ENCODE results near the gene MBD5.

The MBD5 gene

GRCh38 chr2:148124271-148124670 is 103.4 kb downstream of the MBD5 start:
- no peak for DNase-seq (ENCODE audit: low read depth)

DNA sequence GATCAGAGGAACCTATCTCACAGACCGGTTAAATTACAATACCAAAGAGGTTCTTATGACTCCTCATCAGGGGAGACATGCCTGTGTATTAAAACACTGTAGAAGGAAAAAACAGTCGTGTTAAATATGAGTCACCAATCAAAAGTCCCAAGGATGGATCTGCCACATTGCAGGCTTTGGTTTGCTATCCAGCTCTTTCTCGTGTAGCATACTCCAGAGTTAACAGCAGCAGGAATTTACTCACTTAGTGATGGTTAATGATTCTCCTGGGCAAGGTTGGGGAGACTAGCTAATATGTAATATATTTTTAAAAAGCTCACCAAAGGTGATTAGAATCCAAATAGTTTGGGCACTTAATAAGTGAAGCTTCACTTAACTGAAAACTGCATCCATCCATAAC is 109.7 kb downstream of the MBD5 start:
- no peak for DNase-seq (ENCODE audit: low read depth)

DNA sequence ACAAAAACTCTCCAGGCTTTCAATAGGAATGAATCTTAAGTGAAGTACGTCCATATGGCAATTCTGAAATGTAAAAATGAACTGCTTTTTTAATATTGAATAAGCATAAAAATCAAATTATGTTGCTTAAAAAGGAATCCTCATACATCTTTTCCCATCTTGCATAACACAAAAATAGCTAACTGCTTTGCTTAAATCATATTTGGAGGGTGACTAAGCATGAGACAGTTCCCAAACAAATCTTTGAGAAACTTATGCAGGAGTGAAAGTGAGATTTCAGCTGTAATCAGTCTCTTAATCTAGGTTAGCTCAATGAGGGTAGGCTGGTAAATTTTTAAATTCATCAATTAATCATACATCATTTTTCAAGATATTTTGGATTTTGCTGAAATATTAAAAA is 111.5 kb downstream of the MBD5 start:
- no peak for DNase-seq (ENCODE audit: low read depth)

- DNase-seq (ENCODE audit: low read depth) = no peak
Measured at GRCh38 chr2:148135705-148136104, 114.8 kb downstream of the MBD5 start.

- DNase-seq (ENCODE audit: low read depth) = no peak
Measured at GRCh38 chr2:148136441-148136840, 115.5 kb downstream of the MBD5 start.

GRCh38 chr2:148161909-148162435 is 141.1 kb downstream of the MBD5 start:
- no peak for DNase-seq (ENCODE audit: low read depth)

DNA sequence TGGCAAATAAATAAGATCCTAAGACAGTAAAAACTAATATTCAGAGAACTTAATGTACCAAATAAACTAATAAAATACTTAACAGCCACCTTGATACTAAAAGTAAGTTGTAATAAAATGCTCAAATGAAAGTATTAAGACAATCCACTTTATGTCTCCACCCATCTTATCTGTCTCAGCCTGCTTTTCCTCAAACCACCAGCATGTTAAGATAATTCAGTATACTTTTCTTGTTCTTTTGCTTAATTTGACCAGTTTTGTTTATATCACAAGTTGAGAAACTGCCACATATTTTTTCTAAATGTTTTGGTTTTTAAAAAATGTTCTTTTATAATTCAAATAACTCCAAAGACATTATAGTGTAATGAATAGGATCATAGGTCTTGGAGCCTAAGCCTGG is 142.0 kb downstream of the MBD5 start:
- DNase-seq (ENCODE audit: low read depth) = no peak

- no peak for DNase-seq (ENCODE audit: low read depth)
Measured at GRCh38 chr2:148165975-148166374, 145.1 kb downstream of the MBD5 start.

GRCh38 chr2:148167241-148167766 is 146.4 kb downstream of the MBD5 start:
- DNase-seq (ENCODE audit: low read depth) = no peak

DNA sequence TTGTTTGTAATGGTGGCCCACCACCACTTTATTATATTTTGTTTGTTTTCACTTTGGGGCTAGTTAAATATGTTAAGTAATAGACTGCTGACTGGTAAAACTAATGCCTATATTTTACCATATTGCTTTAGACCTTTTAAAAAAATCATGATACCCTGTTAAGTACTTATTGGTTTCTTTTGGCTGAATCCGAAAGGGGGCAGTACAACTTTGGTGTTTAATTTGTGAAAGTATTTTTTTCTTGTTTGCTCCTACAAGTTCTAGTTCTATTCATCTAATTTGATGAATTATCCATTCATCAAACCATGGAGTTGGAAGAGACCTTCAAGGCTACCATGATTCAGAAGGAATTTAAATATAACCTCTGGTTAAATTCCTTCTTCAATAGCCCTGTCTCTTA is 147.0 kb downstream of the MBD5 start:
- no peak for DNase-seq (ENCODE audit: low read depth)

DNA sequence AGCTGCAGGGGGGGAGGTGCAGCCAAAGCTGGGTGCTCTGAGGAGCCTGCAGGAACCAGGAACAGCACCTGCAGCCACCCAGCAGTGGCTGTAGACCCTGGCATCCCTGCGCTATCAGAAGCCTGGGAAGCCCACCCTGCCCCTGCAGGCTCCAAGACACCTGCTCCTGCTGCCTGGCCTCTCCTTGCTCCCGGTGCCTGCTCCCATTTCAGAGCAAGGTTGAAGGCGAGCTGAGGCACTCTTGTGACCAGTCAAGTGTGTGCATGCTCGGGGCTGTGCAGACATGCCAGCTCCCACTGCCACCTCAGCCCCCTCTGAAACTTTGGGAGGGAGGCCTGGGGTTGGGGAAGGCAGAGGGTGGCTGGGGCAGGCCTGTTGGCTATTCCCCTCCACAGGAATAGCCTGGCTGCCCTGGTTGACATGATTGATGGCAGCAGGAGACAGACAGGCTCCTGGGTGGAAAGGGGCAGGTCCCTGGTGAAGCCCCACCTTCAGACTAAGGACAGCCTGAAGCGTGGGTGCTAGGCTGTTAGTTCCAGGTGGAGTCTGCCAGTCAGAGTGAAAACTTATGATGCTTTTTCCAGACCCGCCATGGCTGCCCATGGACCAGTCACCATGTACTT is 151.4 kb downstream of the MBD5 start:
- no peak for DNase-seq (ENCODE audit: low read depth)

DNA sequence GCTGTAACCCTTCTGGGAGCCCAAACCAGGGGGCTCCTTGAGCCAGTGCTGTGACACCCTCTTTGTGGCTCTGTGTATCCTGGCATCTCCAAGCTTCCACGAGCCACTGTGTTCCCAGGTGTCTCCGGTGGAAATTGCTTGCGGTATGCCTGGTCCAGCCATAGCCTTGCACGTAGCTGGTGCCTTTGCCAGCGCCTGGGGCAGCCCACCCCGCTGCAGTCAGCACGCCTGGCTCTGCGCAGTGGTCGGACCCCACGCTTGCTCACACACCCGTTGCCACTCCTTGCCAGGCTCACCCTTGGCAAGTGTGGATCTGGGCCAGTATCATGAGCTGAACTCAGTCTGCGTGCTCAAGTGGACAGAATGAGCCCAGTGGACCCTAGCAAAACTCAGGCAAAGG is 152.3 kb downstream of the MBD5 start:
- DNase-seq (ENCODE audit: low read depth) = no peak

GRCh38 chr2:148177559-148177958 is 156.7 kb downstream of the MBD5 start:
- DNase-seq (ENCODE audit: low read depth) = no peak

GRCh38 chr2:148179724-148180123 is 158.8 kb downstream of the MBD5 start:
- DNase-seq (ENCODE audit: low read depth) = no peak

DNA sequence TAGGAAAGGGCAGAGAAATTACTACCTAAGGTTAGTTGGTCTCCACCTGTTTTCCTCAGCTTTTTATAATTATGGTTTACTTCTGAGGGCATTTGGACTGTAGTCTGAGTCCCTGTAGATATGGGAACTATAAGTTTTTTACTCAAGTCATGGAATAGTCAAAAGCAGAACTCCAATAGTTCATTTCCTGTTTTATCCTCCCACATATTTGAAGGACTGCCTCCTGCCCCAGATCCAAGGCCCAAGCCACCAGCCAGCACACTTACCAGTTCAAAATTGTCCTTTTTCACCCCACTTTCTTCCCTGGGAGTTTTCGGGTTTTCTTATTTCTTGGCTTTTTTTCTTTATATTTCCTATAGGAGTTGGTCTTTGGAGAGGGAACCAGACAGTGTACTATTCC is 164.1 kb downstream of the MBD5 start:
- no peak for DNase-seq (ENCODE audit: low read depth)

GRCh38 chr2:148194882-148195281 is 174.0 kb downstream of the MBD5 start:
- no peak for DNase-seq (ENCODE audit: low read depth)

DNA sequence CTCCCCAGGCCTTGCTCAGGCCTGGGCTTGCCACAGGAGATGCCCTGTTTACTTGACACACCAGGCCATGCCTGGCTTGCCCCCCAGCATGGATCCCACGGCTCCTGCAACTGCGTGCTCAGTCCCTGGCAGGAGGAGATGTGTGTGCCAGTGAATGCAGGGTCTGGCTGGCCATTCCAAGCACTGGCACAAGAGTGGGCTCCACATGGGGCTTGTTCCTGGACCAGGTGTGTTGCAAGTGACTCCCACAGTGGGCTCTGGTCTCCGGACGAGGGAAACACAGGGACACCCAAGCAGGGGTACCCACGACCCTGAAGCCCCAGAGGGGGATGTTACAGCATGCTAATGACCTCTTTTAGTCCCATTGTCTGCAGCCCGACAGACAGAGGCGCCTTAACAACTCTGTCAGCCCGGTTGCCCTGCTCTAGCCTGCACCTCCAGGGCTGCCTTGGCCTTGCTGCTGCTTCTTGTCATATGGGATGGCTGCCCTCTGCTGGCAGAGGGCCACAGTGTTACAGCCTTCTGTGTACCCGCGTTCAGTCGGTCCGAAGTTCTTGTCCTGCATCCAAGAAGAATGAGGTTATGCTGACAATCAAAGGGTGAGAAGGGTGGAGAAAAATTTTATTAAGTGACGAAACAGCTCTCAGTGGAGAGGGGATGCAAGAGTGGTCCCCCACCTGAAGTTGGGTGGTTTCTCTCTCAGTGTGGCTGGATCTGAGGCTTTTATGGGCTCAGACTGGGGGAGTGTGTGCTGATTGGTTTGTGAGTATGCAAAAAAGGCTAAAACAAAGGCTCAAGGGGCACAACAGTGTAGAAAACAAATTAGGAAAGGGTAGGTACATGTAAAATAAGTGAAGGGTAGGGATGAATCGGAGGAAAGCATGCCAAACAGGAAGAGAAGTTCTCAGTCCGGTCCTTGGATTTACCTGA is 180.4 kb downstream of the MBD5 start:
- DNase-seq (ENCODE audit: low read depth) = peak; percentile 1

- DNase-seq (ENCODE audit: low read depth) = no peak
Measured at GRCh38 chr2:148202237-148202636, 181.3 kb downstream of the MBD5 start.

- no peak for DNase-seq (ENCODE audit: low read depth)
Measured at GRCh38 chr2:148207111-148207510, 186.2 kb downstream of the MBD5 start.

DNA sequence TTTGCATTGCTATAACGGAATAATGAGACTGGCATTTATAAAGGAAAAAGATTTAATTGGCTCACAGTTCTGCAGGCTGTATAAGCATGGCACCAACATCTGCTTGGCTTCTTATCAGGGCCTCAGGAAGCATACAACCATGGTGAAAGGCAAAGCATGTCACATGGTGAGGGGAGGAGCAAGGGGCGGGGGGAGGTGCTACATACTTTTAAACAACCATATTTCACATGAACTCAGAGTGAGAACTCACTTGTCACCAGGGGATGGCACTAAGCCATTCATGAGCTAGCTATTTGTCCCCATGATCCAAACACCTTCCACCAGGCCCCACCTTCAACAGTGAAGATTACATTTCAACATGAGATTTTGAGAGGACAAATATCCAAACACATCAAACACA is 188.7 kb downstream of the MBD5 start:
- no peak for DNase-seq (ENCODE audit: low read depth)

- no peak for DNase-seq (ENCODE audit: low read depth)
Measured at GRCh38 chr2:148218326-148219075, 197.6 kb downstream of the MBD5 start.

GRCh38 chr2:148221166-148221565 is 200.3 kb downstream of the MBD5 start:
- no peak for DNase-seq (ENCODE audit: low read depth)

Measured in activated T-helper 9 cell treated with anti-CD3 and anti-CD28 coated beads, Interleukin-2, amount 50 U/mL, for 16 hours (primary cell).